EH (cell line): ENCODE measurements around the gene TNFAIP8L1.
A peak's percentile ranks its signal among the peaks of the same experiment; 100 is the strongest.
"Not testable (repeated sequence)": the region's sequence is repeated elsewhere in the genome, so short reads cannot be mapped to it uniquely, and the experiment has no call there.

Source experiments
- DNase-seq: peaks from one replicate; pipeline ENCODE4 v3.0.0-alpha.2; 2015; ENCODE audit warnings: low read depth

The TNFAIP8L1 gene

GRCh38 chr19:4638828-4639530 is at the start of gene TNFAIP8L1:
TSS of gene TNFAIP8L1 (plus strand) at chr19:4639516. CDS start at chr19:4651870, 12,354 bp downstream.
- DNase-seq = peak; percentile 93

GRCh38 chr19:4589579-4590410 is 49.5 kb upstream of the TNFAIP8L1 start:
- peak; percentile 20 for DNase-seq

GRCh38 chr19:4590559-4590958 is 48.8 kb upstream of the TNFAIP8L1 start:
- no peak for DNase-seq

DNA sequence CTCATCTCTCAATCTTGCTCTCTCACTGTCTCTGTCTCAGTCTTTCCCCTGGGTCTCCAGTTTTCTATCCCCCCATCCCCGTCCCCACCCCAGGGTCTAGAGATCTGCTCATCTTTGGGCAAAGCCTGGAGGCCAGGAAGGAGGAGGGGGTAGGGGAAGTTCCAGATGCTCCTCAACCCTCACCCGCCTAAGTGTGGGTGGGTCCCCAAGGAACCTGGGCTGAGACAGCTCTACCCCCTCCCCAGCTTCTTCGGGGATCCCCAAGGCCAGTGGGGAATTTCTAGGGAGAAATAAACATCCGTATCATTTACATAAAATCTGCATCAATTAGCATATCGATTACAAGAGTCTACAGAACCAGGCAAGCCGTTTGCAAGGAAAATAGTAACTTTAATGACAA is 48.0 kb upstream of the TNFAIP8L1 start:
- DNase-seq = no peak

DNA sequence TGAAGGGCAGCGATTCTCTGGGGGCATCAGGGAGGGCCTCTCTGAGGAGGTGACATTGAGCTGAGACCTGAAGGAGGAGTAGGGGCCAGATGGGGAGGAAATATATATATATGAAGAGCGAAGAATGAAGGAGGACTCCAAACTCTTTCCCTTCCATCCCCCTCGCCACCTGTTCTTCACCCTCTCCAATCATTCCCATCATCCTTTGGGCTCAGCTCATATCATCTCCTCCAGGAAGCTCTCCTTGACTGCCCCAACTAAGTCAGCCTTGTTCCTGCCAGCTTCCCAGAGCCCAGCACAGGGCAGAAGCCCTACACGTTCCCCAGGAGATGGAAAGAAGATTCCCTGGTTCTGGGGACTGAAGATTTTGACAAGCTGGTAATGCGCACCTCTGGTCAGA is 46.9 kb upstream of the TNFAIP8L1 start:
- no peak for DNase-seq

DNA sequence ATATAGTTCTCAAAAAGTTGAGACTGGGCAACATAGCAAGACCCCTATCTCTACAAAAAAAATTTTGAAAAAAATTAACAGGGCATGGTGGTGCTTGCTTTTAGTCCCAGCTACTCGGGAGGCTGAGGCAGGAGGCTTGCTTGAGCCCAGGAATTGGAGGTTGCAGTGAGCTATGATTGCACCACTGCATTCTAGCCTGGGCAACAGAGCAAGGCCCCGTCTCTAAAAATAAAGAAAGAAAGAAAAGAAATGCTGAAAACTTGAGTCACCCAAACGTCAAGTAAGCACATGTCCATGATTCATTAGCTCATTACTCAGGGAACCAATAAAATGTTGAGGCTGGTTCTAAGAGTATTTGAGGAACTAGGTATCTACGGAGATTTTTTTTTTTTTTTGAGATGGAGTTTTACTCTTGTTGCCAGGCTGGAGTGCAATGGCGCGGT is 45.9 kb upstream of the TNFAIP8L1 start:
- DNase-seq = peak; percentile 80

DNA sequence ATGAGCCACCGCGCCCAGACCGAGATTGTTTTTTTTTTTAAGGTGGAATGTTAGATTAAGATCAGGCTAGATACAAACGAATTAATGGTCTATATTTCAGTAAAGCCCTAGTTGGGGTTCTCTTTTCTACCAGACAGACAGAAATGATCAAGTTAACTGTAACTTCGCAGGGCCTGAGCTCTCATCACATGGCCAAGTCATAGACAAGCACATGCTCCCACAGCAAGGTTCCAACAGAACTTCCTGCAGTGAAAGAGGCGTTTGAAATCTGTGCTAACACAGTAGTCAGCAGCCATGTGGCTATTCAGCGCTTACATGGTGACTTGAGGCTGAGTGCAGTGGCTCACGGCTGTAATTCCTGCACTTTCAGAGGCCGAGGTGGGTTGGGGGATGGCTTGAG is 45.1 kb upstream of the TNFAIP8L1 start:
- DNase-seq = no peak

- not testable (repeated sequence) for DNase-seq
These were observed 44.2 kb upstream of the TNFAIP8L1 start for GRCh38 chr19:4595158-4595557.

- DNase-seq = no peak
These were observed 43.0 kb upstream of the TNFAIP8L1 start for GRCh38 chr19:4596033-4596904.

- DNase-seq = no peak
These were observed 41.9 kb upstream of the TNFAIP8L1 start for GRCh38 chr19:4597278-4597974.

- peak; percentile 51 for DNase-seq
These were observed 41.2 kb upstream of the TNFAIP8L1 start for GRCh38 chr19:4597975-4598671.

DNA sequence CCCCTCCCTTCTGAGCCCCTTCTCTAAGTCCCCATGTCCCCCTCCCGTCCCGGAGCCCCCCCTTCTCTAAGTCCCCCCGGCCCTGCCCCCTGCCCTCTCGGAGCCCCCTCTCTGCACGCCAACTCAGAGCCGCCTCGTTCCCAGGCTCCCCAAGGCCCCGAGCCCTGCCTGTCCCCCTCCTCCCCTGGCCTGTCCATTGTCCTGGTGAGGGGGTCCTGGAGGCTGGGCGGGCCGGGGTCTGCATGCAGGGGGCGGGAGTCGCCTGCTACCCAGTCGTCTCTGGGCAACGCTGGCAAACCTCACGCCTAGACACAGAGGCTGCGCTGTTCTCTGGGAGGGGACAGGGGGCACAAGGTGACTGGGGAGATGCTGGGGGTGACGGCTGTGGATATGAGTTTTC is 40.6 kb upstream of the TNFAIP8L1 start:
- DNase-seq = no peak

- DNase-seq = no peak
These were observed 39.2 kb upstream of the TNFAIP8L1 start for GRCh38 chr19:4600082-4600481.

- DNase-seq = no peak
These were observed 38.4 kb upstream of the TNFAIP8L1 start for GRCh38 chr19:4600893-4601292.

DNA sequence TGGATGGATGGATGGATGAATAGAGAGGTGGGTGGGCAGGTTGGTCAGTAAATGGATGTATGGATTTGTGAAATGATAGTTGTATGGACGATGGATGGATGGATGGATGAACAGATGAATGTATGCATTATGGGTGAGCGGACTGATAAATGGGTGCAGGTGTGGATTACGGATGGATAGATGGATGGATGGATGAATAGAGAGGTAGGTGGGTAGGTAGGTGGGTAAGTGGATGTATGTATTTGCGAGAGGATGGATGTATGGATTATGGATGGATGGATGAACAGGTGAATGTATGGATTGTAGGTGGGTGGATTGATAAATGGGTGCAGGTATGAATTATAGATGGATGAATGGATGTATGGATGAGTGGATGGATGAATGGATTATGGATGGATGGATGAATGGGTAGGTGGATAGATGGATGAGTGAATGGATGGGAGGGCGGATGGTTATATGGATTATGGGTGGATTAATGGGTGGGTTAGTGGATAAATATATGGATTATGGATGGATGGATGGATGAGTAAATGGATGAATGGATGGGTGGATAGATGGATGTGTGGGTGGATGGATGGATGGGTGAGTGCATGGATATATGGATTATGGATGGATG is 37.0 kb upstream of the TNFAIP8L1 start:
- DNase-seq = no peak

- no peak for DNase-seq
These were observed 36.4 kb upstream of the TNFAIP8L1 start for GRCh38 chr19:4602915-4603314.

DNA sequence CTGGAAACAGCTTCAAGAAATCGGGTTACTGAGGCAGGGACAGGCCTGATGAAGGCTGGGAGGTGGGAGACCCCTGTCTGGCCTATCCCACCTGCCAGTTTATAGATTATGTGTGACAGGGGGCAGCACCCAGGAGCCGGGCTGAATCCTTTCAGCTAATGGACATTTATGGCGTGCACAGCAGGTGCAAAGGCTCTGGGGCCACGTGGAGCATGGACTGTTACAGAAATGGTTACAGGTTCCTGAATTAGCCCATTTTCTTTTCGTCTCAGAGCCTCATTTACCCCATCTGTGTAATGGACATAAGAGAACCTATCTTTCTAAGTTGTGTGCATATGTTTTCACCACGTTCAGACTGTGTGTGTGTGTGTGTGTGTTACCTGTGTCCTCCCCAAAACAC is 34.4 kb upstream of the TNFAIP8L1 start:
- DNase-seq = no peak

GRCh38 chr19:4606181-4606580 is 33.1 kb upstream of the TNFAIP8L1 start:
- DNase-seq = no peak

DNA sequence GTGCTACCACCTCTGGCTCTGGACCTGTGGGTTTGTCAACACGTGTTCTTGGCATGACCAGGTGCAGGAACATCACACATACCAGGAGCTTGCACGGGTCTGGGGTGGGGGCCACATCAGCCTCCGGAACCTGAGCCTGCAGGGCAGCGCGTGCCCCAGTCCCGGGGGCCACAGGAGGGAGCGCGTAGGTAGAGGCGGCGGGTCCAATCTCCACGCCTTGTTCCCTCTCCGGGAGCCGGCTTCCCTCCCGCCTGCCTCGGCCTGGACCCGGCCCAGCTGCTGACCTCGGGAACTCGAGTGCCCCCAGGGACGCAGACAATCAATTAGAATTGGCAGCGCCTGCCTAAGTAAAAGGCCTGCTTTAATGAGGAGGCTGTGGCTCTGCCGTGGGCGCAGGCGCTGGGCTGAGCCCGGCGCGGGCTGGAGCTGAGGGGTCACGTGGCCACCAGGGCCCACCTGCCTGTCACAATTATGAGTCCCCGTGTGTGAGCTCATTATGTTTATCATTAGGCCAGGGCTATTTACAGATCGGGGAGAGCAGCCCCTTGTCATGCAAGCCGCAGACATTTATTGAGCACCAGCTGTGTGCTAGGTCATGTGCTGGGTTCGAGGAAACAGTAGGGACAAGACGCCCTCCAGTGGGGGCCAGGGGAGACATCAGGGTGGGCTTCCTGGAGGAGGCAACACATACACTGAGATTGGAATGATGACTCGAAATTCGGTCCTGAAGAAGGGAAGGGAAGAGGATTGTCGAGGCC is 32.2 kb upstream of the TNFAIP8L1 start:
- no peak for DNase-seq
